Nephron (organoid): ENCODE data around the gene KSR1.

Experiments used
- H3K27ac Mint-ChIP-seq, 3 experiments: 2 replicates each; pipeline ENCODE4 v1.8.0; 2020; ENCODE audit warnings: mixed read lengths in 3 of 3, mild to moderate bottlenecking in 2 of 3, moderate library complexity in 1 of 3
- H3K27me3 Mint-ChIP-seq: 2 replicates; pipeline ENCODE4 v1.8.0; 2021; ENCODE audit warnings: low read depth, mild to moderate bottlenecking, moderate library complexity, mixed read lengths
- H3K36me3 Mint-ChIP-seq: 2 replicates; pipeline ENCODE4 v1.8.0; 2020; ENCODE audit warnings: low read depth, mixed read lengths
- H3K4me1 Mint-ChIP-seq: 2 replicates; pipeline ENCODE4 v1.8.0; 2020; ENCODE audit warnings: mixed read lengths
- H3K4me3 Mint-ChIP-seq, 3 experiments: 2 replicates each; pipeline ENCODE4 v1.8.0; 2020; ENCODE audit warnings: mild to moderate bottlenecking in 3 of 3, mixed read lengths in 3 of 3, moderate library complexity in 2 of 3
- H3K9me3 Mint-ChIP-seq: 2 replicates; pipeline ENCODE4 v1.8.0; 2020; ENCODE audit warnings: mixed read lengths
- TF ChIP-seq, protein P1 (sequence below), 3 experiments: fragments of 200-600 bp; sonication (generic); IDR thresholded peaks; one replicate each; pipeline ENCODE4 v1.5.0; 2021; ENCODE audit warnings: antibody characterized with exemption in 3 of 3; ENCODE audit not compliant: unreplicated experiment in 3 of 3

The KSR1 gene

DNA sequence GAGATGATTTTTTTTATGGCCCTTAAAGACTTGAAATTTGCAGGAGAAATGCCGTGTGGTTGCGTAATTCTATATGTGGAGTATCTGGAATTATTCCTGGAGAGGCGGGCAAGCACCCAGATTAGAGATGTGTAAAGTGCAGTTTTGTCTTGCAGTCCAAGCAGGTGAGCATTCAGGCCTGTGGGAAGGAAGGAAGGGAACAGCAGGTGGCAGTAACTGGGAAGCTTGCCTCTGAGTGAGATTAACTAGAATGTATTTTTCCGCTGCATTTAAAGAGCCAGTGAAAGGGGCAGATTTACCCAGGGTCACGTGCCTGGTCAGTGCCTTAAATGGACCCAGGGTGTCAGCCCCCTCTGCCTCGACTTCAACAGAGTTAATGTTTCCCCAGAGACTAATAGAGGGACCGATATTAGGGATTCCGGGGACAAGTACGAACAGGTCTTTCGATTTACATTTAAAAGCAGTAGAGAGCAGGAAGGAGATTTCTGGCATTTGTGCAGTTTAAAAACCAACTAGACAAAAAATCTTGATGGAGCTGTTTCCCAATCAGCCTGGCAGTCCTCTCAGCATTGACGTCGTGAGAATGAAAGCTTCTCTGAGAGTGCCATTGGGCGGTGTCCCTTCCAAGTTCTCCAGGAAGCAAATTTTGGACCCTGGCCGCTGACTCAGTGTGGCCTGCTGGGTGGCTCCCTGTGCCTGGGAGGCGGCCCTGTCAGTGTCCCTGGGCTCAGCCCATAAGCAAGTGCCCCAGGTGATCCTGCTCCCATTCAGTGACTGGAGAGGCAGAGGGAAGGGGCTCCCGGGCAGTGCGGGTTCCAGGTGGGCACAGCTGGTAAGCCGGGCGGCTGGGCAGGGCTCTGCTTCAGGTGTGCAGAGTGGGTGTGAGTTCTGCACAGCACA is 38.2 kb downstream of the KSR1 start:
- H3K27ac Mint-ChIP-seq: peak overlapping the region; percentile 98 to 100 (median 98)
- H3K4me3 Mint-ChIP-seq: peak overlapping the region; percentile 55 to 69 (median 56)
- peaks cover 15% of the 10 kb centered on the region for H3K27me3 Mint-ChIP-seq
- peaks cover 3% of the 10 kb centered on the region for H3K36me3 Mint-ChIP-seq
- peaks cover 83% of the 10 kb centered on the region for H3K4me1 Mint-ChIP-seq
- no peaks in the 10 kb centered on the region for H3K9me3 Mint-ChIP-seq
- TF ChIP-seq, protein P1, sequence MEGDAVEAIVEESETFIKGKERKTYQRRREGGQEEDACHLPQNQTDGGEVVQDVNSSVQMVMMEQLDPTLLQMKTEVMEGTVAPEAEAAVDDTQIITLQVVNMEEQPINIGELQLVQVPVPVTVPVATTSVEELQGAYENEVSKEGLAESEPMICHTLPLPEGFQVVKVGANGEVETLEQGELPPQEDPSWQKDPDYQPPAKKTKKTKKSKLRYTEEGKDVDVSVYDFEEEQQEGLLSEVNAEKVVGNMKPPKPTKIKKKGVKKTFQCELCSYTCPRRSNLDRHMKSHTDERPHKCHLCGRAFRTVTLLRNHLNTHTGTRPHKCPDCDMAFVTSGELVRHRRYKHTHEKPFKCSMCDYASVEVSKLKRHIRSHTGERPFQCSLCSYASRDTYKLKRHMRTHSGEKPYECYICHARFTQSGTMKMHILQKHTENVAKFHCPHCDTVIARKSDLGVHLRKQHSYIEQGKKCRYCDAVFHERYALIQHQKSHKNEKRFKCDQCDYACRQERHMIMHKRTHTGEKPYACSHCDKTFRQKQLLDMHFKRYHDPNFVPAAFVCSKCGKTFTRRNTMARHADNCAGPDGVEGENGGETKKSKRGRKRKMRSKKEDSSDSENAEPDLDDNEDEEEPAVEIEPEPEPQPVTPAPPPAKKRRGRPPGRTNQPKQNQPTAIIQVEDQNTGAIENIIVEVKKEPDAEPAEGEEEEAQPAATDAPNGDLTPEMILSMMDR (IDR thresholded peaks at IDR 0.05; ENCODE audit: unreplicated experiment in 3 of 3): peak; percentile 43 to 50 (median 49)

DNA sequence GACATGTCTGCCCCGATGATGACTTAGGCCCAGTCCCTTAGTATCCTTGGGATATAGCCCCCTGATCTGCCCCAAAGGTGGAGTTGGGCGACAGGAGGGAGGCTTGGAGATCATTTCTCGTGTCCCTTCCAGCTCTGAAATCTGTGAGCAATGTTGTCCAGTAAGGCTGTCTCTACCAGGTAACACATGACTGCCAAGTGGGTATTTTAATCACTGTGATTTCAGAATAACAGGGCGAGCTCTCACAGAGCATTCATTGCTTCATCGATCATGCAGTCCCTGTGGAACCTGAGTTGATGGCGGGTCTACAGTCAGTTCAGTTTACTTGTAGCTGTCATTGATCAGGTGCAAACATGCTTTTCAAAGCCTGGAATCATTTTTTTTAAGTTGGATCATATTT is 39.2 kb downstream of the KSR1 start:
- Mint-ChIP-seq H3K36me3 (peaks cover 11% of the 10 kb centered on the region), H3K4me1 (peaks cover 73% of the 10 kb centered on the region), H3K27ac (peak overlapping the region; percentile 96 to 100 (median 98)), H3K27me3 (peaks cover 15% of the 10 kb centered on the region), H3K4me3 (peak overlapping the region; percentile 29 to 47 (median 32)), H3K9me3 (peaks cover 7% of the 10 kb centered on the region)
- TF ChIP-seq, protein P1 (IDR thresholded peaks at IDR 0.05; ENCODE audit: unreplicated experiment in 3 of 3): no peak

DNA sequence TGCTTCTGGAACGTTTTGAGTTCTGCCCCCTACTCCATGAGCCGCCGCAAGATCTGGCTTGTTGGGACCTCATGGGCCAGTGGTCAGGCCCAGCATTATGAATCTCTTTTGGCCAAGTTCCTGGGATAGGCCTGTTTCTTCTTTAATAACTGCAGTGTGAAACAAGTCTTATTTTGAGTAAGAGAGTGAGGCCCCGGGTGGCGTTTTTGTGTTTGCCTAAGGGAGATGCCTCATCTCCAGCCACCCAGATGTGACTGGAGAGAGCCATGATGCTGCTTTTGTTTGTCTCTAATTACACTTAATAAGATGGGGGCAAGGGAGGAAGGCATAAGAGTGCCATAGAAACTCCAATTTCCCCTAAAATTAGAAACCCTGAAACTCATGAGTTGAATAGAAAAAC is 39.8 kb downstream of the KSR1 start:
- peaks cover 14% of the 10 kb centered on the region for H3K36me3 Mint-ChIP-seq

DNA sequence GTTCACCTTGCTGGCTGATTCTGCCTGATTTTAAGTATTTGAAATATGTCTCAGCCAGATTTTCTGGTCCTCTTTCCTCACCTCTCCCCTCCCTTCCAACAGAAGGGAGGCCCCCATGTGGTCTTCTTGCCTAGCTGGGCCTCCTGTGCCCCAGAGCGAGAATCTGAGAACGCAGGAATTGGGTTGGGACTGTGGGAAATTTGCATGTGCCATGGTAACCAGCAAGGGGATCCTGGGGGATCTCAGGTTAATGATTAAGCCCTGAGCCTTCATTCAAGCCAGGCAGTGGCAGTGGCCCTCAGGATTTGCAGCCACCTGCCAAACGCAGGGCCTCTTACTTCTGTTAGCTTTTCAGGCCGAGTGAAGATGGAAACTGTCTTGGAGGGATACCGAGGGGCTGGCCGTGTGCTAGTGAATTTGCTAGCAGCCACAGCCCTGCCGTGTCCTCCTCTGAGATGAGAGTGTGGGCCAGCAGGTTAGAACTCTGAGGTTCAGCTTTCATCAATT is 40.2 kb downstream of the KSR1 start:
- H3K36me3 Mint-ChIP-seq: peaks cover 14% of the 10 kb centered on the region
- H3K4me3 Mint-ChIP-seq: peak overlapping the region; percentile 67 to 82 (median 71)
- peaks cover 63% of the 10 kb centered on the region for H3K4me1 Mint-ChIP-seq
- H3K9me3 Mint-ChIP-seq: peaks cover 9% of the 10 kb centered on the region
- peak overlapping the region; percentile 96 to 100 (median 98) for H3K27ac Mint-ChIP-seq
- peaks cover 15% of the 10 kb centered on the region for H3K27me3 Mint-ChIP-seq
- TF ChIP-seq, protein P1 (IDR thresholded peaks at IDR 0.05; ENCODE audit: unreplicated experiment in 3 of 3): no peak

More for the DNA sequence above, 39.8 kb downstream of the KSR1 start:
- H3K27ac Mint-ChIP-seq: peak overlapping the region; percentile 96 to 100 (median 98)
- TF ChIP-seq, protein P1 (IDR thresholded peaks at IDR 0.05; ENCODE audit: unreplicated experiment in 3 of 3): no peak
- H3K9me3 Mint-ChIP-seq: peaks cover 9% of the 10 kb centered on the region
- H3K4me1 Mint-ChIP-seq: peaks cover 67% of the 10 kb centered on the region
- H3K4me3 Mint-ChIP-seq: peak overlapping the region in 1 of 3 experiments; percentile 82
- H3K27me3 Mint-ChIP-seq: peaks cover 15% of the 10 kb centered on the region

DNA sequence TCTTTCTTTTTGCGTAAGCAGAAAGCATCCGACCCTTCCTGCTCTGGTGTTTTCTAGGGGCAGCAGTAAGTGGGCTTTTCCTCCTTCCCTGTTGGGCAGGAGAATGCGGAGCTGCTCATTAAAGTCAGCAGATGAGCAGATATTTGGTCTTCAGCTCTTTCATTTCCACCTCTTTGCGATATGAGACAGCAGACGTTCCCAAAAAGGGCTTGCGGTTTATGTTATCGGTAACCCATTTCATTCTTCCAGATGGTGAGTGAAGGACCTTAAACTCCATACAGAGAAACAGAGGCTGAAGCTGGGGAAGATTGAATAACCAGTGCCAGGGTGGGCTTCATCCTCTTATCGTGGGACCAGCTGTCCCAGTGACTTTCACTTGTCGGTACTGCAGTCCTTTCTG is 40.7 kb downstream of the KSR1 start:
- H3K27me3 Mint-ChIP-seq: peaks cover 12% of the 10 kb centered on the region
- H3K27ac Mint-ChIP-seq: peak overlapping the region; percentile 96 to 100 (median 98)
- peaks cover 9% of the 10 kb centered on the region for H3K9me3 Mint-ChIP-seq
- H3K4me3 Mint-ChIP-seq: no peak overlapping the region
- TF ChIP-seq, protein P1 (IDR thresholded peaks at IDR 0.05; ENCODE audit: unreplicated experiment in 3 of 3): no peak
- H3K36me3 Mint-ChIP-seq: peaks cover 14% of the 10 kb centered on the region
- peaks cover 60% of the 10 kb centered on the region for H3K4me1 Mint-ChIP-seq
